Osteoblast (primary cell): ENCODE measurements around the gene C3orf85. TPM values are rescaled to one million over a fixed set of nuclear protein-coding genes. Genes with fewer than 3 reads are reported as not detected.

ENCODE experiments used
- DNase-seq: peaks from one replicate; pipeline ENCODE4 v3.0.0; 2011; ENCODE audit warnings: low spot score, mixed read lengths; ENCODE audit not compliant: insufficient read length; ENCODE audit errors: missing footprints
- H2AFZ ChIP-seq: 2 replicates; pipeline ENCODE4 v1.6.0; 2011; ENCODE audit warnings: mild to moderate bottlenecking, low read length
- H3K27ac ChIP-seq: 2 replicates; pipeline ENCODE4 v1.5.1; 2011; ENCODE audit warnings: mild to moderate bottlenecking, low read depth, low read length, moderate library complexity
- H3K27me3 ChIP-seq: 2 replicates; pipeline ENCODE4 v1.6.0; 2012; ENCODE audit warnings: mild to moderate bottlenecking, control low read depth, inconsistent platforms, low read length, moderate library complexity; ENCODE audit not compliant: insufficient read depth
- H3K36me3 ChIP-seq: 2 replicates; pipeline ENCODE4 v1.5.1; 2011; ENCODE audit warnings: mild to moderate bottlenecking, low read length, control low read depth, moderate library complexity; ENCODE audit not compliant: insufficient read depth
- H3K4me1 ChIP-seq: 2 replicates; pipeline ENCODE4 v1.5.1; 2011; ENCODE audit warnings: mild to moderate bottlenecking, low read length, control low read depth, moderate library complexity; ENCODE audit not compliant: insufficient read depth
- H3K4me2 ChIP-seq: 2 replicates; pipeline ENCODE4 v1.6.0; 2011; ENCODE audit warnings: mild to moderate bottlenecking, low read length; ENCODE audit not compliant: insufficient read depth
- H3K4me3 ChIP-seq: fragments of 200-600 bp; sonication (generic); 3 replicates; pipeline ENCODE4 v1.5.1; 2012; ENCODE audit warnings: mild to moderate bottlenecking, low read length, inconsistent platforms; ENCODE audit not compliant: insufficient read depth
- H3K79me2 ChIP-seq: 2 replicates; pipeline ENCODE4 v1.6.0; 2012; ENCODE audit warnings: mild to moderate bottlenecking, low read length, control low read depth, inconsistent platforms; ENCODE audit not compliant: insufficient read depth
- H3K9me3 ChIP-seq: 2 replicates; pipeline ENCODE4 v1.5.1; 2011; ENCODE audit warnings: low read depth, low read length, control low read depth
- H4K20me1 ChIP-seq: 2 replicates; pipeline ENCODE4 v1.6.0; 2012; ENCODE audit warnings: mild to moderate bottlenecking, low read length, control low read depth; ENCODE audit not compliant: insufficient read depth
- total RNA-seq: library from RNA; depleted of rRNA; stranded (reverse); fragments of >200 nt; gene quantifications from 2 replicates; pipeline ENCODE4 v1.2.3, GENCODE V29; 2012
- TF ChIP-seq, protein P1 (sequence below): IDR thresholded peaks from 2 replicates; pipeline ENCODE4 v1.5.1; 2011; ENCODE audit warnings: mild to moderate bottlenecking, low read depth, low read length, moderate library complexity; ENCODE audit errors: extremely low read depth

C3orf85 gene
- total RNA-seq, 1 donor, result not detected

DNA sequence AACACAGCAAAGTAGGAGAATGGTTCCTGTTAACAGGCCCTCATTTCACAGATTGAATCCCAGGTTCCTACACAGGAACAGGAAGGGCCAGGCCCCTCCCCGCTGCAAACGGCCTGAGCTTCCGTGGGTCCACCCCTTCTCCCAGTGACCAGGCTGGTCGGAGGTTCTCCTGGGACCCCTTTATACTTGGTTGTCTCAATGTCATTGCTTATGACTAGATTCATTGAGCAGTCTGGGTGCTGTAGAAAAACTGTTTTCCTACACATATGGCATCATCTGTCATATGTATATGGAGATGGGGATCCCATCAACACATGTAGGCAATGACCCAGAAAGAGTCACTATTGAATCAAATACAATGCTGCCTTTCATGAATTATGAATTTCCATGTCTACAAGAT is 3.8 kb downstream of the C3orf85 start:
- no peaks in the 10 kb centered on the region for H4K20me1 ChIP-seq
- no peak overlapping the region for H3K4me3 ChIP-seq
- H3K79me2 ChIP-seq, result no peaks in the 10 kb centered on the region
- H3K27ac ChIP-seq, result no peak overlapping the region
- no peak overlapping the region for H3K4me2 ChIP-seq
- H3K36me3 ChIP-seq, result no peaks in the 10 kb centered on the region
- no peaks in the 10 kb centered on the region for H3K4me1 ChIP-seq
- no peaks in the 10 kb centered on the region for H3K9me3 ChIP-seq
- no peaks in the 10 kb centered on the region for H3K27me3 ChIP-seq
- no peak overlapping the region for H2AFZ ChIP-seq
- DNase-seq, result no peak
- TF ChIP-seq, protein P1, sequence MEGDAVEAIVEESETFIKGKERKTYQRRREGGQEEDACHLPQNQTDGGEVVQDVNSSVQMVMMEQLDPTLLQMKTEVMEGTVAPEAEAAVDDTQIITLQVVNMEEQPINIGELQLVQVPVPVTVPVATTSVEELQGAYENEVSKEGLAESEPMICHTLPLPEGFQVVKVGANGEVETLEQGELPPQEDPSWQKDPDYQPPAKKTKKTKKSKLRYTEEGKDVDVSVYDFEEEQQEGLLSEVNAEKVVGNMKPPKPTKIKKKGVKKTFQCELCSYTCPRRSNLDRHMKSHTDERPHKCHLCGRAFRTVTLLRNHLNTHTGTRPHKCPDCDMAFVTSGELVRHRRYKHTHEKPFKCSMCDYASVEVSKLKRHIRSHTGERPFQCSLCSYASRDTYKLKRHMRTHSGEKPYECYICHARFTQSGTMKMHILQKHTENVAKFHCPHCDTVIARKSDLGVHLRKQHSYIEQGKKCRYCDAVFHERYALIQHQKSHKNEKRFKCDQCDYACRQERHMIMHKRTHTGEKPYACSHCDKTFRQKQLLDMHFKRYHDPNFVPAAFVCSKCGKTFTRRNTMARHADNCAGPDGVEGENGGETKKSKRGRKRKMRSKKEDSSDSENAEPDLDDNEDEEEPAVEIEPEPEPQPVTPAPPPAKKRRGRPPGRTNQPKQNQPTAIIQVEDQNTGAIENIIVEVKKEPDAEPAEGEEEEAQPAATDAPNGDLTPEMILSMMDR, result no peak

DNA sequence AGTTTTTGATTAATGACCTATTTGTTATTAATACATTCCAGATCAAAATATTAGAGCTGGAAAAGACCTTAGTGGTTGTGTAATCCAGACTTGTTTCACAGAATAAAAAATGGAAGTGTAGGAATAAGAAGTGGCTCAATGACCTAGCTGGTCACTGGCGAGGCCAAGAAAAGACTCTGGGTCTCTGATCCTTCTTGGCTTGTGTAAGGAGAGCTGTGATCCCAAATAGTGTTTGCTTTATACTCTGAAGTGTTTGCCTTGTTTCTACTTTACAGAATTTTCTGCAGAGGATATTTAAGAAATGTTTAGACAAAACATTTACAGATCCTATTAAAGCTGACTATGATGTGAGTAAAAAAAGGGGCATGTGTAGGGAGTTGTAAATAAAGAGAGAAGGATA is 7.1 kb downstream of the C3orf85 start:
- Histone ChIP-seq H3K79me2 (no peaks in the 10 kb centered on the region), H3K27me3 (no peaks in the 10 kb centered on the region), H3K4me2 (no peak overlapping the region), H2AFZ (no peak overlapping the region), H3K4me3 (no peak overlapping the region), H3K36me3 (no peaks in the 10 kb centered on the region), H3K27ac (no peak overlapping the region), H3K4me1 (no peaks in the 10 kb centered on the region), H4K20me1 (no peaks in the 10 kb centered on the region), H3K9me3 (no peaks in the 10 kb centered on the region)
- no peak for DNase-seq
- TF ChIP-seq, protein P1, result no peak

DNA sequence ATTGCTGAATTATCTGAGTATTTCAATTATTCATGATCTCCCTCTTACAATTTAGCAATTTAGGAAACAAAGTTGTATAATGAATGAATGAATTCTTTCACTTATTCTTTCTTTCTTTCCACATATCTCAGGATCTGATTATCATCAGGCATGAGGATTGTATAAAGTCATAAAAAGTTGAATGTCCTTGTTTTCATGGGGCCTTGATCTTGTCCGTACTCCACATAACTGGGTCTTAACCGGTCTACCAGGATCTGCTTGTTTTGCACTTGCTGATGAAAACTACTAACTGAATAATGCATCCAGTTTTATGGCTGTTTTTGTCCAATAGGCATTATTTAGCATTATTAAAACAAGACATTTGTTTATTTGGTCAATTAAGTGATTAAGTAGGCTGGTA is 12.6 kb downstream of the C3orf85 start:
- DNase-seq, result no peak
- Histone ChIP-seq H3K4me3 (no peak overlapping the region), H3K79me2 (no peaks in the 10 kb centered on the region), H2AFZ (no peak overlapping the region), H3K4me1 (no peaks in the 10 kb centered on the region), H3K9me3 (peaks cover 2% of the 10 kb centered on the region), H3K27ac (no peak overlapping the region), H3K27me3 (no peaks in the 10 kb centered on the region), H3K4me2 (no peak overlapping the region), H4K20me1 (no peaks in the 10 kb centered on the region), H3K36me3 (no peaks in the 10 kb centered on the region)
- TF ChIP-seq, protein P1, result no peak

DNA sequence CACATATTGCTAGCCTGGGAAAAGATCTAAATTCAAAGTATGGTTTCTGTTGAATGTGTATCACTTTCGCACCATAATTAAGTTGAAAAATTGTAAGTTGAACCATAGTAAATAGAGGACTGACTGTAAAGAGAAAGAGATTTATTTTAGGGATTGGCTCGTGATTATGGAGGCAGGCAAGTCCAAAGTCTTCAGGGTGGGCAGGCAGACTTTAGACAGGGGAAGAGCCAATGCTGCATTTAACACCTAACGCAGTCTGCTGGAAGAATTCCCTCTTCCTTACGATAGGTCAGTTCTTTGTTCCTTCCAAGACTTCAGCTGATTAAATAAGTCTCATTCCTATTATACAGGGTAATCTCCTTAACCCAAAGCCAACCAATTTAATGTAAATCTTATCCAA is 15.8 kb downstream of the C3orf85 start:
- TF ChIP-seq, protein P1, result no peak
- no peaks in the 10 kb centered on the region for H3K79me2 ChIP-seq
- no peak for DNase-seq

More for the DNA sequence above, 15.8 kb downstream of the C3orf85 start:
- H3K4me2 ChIP-seq, result no peak overlapping the region
- no peak overlapping the region for H3K27ac ChIP-seq
- no peaks in the 10 kb centered on the region for H4K20me1 ChIP-seq
- H3K36me3 ChIP-seq, result no peaks in the 10 kb centered on the region
- H3K9me3 ChIP-seq, result peaks cover 2% of the 10 kb centered on the region
- H2AFZ ChIP-seq, result no peak overlapping the region
- H3K27me3 ChIP-seq, result no peaks in the 10 kb centered on the region
- H3K4me1 ChIP-seq, result no peaks in the 10 kb centered on the region
- H3K4me3 ChIP-seq, result no peak overlapping the region
